Measurements from ENCODE around the gene XRCC3.

DNA sequence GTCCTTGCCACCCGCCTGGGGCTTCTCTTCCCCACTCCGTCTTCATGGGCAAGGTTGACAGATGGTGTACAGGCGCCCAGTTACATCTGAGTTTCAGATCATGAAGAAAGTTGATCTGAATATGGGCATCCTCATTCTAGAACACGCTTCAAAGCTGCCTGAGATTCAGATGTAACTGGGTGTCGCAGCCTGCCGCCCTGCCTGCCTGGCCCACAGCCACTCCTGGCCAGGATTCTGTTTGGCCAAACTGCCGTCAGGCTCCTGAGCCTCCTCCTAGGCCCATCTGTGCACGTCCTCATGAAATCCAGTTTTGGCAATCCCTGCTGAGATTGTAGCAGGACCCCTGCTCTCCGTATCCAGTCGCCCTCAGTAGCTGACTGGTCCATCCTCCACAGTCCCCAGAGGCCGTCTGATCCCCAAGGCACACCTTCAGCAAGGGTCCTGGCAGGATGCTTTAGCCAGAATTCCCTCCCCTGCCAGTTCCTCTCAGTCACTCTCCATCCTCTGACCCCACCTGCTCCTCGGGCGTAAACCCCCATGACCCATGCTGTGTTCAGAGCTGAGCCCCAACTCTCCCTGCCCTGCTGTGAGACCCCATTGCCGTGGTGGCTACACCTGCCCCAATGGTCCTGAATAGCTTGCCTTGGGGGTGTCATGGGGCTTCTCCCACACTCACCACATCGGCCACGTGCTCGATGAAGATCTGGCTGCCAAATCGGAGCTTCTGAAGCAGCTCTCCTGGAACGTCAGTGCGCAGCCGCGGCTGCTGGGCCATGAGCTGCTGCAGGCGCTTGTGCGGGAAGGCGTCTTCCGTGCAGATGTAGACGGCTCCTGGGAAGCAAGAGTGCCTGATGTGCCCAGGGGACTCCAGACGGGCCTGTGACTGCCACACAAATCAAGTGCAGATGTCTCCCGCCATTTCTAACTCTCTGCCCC, 12.5 kb downstream of the XRCC3 start:
- TF ChIP-seq CTCF (IDR thresholded peaks at IDR 0.05) = no peak
- TF ChIP-seq POLR2A (IDR thresholded peaks at IDR 0.05) = no peak
